ENCODE results near the gene SNED1.

The SNED1 gene

GRCh38 chr2:241030883-241031282 is 32.5 kb downstream of the SNED1 start:
- FAIRE-seq, result no peak

GRCh38 chr2:241031436-241032165 is 33.2 kb downstream of the SNED1 start:
- no peak for FAIRE-seq

GRCh38 chr2:241033336-241033987 is 35.0 kb downstream of the SNED1 start:
- no peak for FAIRE-seq

DNA sequence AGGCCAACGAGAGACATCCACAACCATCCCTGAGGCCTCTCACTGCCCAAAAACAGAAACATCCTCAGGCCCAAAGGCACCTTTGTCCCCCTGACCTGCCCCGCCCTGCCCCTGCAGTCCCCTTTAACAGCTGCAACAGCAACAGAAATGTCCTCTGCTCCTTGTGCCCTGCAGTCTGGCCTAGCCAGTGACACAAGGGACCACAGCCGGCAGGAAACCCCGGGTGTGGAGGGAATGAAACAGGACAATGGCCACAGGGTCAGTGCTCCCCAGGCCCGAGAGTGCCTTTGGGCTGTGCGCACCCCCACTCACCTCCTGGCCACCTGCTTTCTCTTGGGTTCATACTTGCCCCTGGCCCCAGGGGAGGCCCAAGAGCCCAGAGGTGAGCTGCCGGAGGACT is 35.6 kb downstream of the SNED1 start:
- FAIRE-seq, result no peak

DNA sequence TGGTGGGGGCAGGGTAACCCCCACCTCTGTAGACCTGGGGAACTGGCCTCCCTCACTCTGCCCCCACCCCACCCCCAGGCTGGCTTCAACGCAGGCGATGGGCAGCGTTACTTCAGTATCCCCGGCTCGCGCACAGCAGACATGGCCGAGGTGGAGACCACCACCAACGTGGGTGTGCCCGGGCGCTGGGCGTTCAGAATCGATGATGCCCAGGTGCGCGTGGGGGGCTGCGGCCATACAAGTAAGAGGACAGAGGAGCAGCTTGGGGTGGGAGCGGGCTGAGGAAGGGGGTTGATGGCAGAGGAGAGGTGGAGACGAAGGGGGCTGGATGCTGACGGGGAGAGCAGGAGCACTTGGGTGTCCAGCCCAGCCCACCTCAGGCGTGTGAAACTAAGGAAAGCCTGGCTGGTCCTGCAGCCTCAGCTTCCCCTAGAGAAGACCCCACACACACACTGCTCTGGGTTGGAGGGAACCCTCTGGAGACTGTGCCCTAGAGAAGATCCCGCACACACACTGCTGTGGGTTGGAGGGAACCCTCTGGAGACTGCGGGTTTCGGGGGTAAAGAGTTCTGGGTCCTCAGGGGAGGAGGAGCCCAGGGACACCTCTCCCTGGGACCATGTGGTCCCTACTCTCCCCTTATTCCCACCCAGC is 36.2 kb downstream of the SNED1 start:
- no peak for FAIRE-seq

DNA sequence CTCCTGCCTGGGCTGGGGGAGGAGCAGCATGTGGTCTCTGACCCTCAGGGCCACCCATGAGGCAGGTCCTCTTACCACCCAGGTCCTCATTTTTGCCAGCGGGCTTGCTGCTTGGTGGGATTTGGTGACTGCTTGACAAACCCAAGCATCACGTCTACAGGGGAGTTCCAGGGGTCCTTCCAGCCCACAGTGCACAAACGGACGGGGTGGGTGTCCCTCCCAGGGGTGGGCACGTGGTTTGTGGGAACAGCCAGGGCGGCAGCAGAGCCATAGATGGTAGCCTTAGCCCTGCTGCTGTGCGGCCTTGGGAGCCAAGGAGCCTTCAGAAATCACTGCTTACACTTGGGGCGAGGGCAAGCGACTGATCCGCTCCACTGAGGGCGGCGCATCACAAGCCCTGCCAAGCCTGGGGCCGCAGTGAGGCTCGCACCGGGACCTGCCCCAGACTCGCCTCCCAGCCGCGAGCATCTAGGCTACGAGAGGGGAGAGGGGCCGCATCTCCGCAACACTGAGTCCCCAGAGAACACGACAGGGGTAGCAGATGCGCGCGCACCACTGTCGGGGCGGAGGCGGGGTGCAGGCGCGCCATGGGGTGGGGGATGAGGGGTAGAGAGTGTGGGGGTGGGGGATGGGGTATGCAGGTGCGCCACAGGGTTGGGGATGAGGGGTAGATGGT is 36.9 kb downstream of the SNED1 start:
- FAIRE-seq, result no peak

DNA sequence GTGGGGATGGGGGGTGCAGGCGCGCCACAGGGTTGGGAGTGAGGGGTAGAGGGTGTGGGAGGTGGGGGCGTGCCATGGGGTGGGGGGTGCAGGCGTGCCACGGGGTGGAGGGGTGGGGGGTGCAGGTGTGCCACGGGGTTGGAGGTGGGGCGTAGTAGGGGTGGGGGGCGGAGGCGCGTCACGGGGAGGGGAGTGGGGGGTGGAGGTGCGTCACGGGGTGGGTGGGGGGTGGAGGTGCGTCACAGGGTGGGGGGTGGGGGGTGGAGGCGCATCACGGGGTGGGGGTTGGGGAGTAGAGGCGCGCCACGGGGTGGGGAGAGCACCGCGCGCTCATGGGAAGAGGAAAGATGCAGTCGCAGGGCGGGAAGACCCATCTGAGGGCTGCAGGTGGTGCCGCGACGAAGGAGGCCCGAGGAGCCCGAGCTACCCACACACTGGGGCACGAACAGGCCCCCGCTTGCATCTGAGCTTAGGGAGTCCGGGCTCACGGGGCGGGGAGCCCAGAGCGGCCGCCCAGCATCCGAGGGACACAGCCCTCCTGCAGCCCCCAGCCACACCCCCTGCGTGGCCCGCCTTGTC is 37.5 kb downstream of the SNED1 start:
- FAIRE-seq, result no peak

- no peak for FAIRE-seq
Measured at GRCh38 chr2:241036397-241036963, 38.1 kb downstream of the SNED1 start.

DNA sequence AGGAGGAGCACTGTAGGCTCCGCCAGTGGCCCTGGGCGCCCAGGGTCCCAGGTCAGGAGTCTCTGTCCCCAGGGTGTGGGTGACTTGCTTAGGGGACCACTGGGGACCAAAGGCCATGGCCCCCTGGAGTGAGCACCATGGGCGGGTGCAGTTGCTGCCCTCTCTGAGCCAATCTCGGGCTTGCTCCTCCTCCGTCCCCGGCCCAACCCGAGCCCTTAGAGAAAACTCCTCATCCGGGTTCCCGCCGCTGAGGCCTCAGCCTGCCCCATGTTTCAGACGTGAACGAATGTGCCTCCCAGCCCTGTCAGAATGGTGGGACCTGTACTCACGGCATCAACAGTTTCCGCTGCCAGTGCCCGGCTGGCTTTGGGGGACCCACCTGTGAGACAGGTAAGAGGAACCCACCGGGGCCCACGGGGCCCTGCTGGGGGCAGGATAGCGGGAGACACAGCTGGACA is 38.6 kb downstream of the SNED1 start:
- FAIRE-seq, result no peak

DNA sequence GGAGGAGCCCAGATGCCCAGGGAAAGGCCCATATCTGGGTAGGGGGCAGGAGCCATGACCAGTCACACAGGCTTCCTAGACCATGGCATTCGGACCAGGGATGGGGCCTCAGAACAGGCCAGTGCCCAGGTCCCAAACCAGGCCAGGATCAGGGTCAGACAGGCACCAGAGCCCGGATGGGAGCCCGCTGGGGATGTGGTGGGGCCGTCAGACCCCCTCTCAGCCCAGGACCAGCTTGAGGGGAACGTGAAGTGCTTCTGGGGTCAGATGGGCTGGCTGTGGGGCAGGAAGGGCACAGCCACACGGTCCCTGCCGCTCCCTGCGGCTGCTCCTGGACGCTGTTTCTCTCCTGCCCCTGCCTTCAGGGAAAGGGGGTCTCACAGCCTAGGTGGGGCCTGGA is 39.1 kb downstream of the SNED1 start:
- no peak for FAIRE-seq

DNA sequence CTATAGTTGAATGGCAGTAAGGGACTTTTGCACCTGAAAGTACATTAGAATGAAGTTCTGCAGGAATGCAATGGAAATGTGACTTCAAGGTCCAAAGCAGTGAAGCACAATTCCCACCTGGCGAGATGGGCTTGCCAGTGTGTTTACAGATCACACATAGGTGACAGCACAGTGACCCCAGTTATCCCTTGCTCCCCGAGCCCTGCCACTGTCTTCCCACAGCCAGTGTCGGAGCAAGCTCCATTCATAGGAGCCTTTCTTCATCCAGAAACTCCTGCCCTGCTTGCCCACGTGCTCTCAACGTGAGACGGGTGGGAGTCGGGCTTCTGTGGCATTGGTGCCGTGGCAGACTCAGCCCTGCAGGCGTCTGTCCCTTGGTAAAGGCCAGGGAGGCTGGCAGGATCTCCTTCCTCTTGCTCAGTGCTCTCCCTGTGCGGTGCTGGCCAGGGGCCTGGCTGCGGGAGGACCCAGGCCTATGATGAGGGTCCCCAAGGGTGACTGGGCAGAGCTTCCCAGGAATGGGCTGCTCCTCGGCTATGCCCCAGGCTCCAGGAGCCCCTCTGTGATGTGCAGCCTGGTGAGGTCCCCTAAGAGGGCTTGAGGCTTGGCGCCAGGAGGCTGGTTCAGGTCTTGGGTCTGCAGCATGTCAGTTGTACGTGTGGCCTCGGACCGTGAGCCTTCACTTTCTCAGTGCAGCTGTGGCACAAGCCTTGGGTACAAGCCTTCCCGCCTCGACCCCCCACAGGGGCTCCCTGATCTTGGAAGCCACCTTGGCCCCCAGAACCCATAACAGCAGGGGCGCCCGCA is 40.2 kb downstream of the SNED1 start:
- FAIRE-seq, result no peak

GRCh38 chr2:241039416-241039815 is 41.0 kb downstream of the SNED1 start:
- no peak for FAIRE-seq

DNA sequence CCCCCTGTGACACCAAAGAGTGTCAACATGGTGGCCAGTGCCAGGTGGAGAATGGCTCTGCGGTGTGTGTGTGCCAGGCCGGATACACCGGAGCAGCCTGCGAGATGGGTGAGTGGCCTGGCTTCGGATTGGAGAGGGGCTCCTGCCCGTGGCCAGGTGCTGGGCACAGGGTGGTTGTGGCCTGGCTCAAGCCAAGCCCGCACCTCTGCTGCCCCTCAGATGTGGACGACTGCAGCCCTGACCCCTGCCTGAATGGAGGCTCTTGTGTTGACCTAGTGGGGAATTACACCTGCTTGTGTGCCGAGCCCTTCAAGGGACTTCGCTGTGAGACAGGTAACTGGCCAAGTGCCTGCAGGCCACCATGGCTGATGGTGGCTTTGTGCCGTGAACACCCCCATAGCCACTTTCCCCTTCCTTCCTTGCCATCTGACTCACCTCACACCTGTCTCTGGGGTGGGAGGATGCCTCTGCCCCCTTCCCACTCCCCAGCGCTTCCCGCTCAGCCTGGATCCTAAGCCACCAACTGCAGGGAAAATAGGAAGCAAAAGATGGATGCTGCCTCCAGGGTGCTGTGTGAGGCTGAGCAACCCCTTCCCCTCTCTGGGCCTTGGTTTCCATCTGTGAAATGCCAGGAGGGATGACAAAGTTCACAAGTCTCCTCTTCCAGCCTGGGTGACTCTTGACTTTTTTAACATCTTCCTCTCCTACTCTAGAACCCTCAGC is 41.8 kb downstream of the SNED1 start:
- no peak for FAIRE-seq

DNA sequence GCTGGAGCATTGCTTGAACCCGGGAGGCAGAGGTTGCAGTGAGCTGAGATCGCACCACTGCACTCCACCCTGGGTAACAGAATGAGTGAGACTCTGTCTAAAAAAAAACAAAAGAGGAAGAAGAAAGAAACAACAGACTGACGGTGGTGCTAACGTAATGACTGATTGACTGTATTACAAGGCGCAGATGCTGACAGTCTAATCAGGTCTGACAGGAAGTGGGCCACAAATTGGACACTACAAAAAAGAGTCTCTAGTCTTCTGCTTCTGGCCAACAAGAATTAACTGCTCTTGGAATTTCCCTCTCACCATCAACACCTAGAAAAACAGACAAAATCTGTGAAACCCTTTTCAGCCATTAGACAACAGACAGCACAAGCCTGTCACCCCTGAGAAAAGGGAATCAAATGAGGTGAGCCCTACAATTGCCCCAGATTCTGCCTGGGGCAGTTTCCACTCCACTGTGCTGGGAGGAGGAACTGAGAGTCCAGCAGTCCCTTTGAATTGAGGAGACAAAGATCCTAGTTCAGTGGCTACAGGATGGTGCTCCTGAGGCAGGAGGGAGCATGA is 43.3 kb downstream of the SNED1 start:
- FAIRE-seq, result no peak

- FAIRE-seq, result no peak
Measured at GRCh38 chr2:241043581-241043980, 45.2 kb downstream of the SNED1 start.

- no peak for FAIRE-seq
Measured at GRCh38 chr2:241047253-241048010, 49.0 kb downstream of the SNED1 start.

DNA sequence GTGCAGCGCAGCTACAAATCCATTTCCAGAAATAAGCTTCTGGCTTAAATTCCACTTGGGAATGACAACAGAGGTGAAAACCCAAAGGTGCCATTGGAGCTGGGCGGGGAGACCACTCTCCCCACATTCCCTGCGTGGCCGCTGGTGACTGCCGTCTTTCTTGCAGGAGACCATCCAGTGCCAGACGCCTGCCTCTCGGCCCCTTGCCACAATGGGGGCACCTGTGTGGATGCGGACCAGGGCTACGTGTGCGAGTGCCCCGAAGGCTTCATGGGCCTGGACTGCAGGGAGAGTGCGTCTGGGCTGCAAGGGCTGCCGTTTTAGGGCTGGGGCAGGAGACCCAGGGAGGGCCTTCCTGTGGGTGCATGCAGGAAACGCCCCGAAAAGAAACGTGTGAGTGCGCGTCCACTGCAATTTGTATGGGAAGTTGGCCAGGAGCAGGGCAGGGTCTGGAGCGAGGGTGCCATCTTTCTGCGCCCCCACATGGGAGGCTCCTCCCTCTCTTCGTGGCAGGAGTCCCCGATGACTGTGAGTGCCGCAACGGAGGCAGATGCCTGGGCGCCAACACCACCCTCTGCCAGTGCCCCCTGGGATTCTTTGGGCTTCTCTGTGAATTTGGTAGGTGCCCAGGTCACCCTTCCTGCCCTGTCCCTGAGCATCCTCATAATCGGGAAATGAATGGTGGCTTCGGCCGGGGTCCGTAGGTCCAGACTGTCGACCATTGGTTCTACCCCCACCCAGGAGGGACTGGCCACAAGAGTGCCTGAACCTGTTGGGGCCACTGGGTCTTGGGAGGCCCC is 49.9 kb downstream of the SNED1 start:
- no peak for FAIRE-seq

GRCh38 chr2:241048949-241049343 is 50.5 kb downstream of the SNED1 start:
- FAIRE-seq, result no peak
